Measurements from ENCODE around the gene TNFRSF14.

DNA sequence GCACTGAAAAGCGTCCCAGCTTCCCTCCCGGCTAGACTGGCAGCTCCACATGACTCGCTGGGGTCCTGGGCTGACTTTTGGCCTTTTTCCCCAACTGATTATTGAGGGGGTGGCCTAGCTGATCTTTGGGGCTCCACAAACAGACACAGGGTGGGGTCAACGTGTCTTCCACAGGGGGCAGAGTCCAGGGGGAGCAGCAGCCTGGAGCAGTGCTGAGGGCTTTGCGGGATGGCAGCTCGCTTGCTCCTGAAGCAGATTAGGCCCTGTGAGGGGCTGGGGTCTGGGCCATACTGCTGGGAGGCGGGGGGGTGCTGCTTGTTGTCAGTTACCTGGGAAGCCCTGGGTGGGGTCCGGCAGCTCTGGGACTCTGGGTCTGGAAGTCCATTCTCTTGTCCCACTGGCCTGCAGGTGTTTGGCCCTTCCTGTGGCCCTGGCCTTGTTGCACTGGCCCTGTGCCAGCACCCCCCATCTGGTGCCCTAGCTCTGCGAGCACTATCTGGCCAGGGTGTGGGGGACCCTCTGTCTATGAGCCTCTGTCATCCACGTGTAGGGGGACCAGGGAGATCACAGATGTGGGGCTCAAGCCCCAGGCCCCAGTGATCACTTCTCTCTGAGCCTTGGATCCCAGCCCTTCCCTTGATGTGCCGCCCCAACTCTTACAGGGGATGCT is 13.8 kb upstream of the TNFRSF14 start:
- TF ChIP-seq CTCF (IDR thresholded peaks at IDR 0.05) = no peak
- TF ChIP-seq POLR2A (IDR thresholded peaks at IDR 0.05) = no peak

Data from lower leg skin (tissue), 3 donors.